ELF-1 (cell line): ENCODE measurements around the gene CD8A.
"Not testable (repeated sequence)": the region's sequence is repeated elsewhere in the genome, so short reads cannot be mapped to it uniquely, and the experiment has no call there.

Experiments
- DNase-seq: peaks from one replicate; pipeline ENCODE4 v3.0.0-alpha.2; 2016; ENCODE audit warnings: low read depth, low spot score

Gene CD8A

GRCh38 chr2:86734896-86735295 lies 55.8 kb downstream of the CD8A start:
- DNase-seq, result not testable (repeated sequence)
